GM12878 (cell line): Measurements from ENCODE around the gene COL23A1. TPM values are rescaled to one million over a fixed set of nuclear protein-coding genes. Genes with fewer than 3 reads are reported as not detected.

Source experiments
- ATAC-seq: fragments of 200-7000 bp; cut with Tn5 transposase; 3 replicates; pipeline ENCODE4 v1.9.1; 2020; ENCODE audit warnings: mild to moderate bottlenecking, moderate library complexity
- BruUV-seq: library from RNA; stranded (reverse); fragments of 400-500 nt; replicated peaks from 2 replicates; lab custom pipeline; 2021; lab: Mats Ljungman, UMichigan
- CTCF ChIA-PET: fragments of 300-600 bp; sonication (Branson Sonifier 250); formaldehyde crosslinking; extraction: SDS; loops from one replicate; lab custom pipeline; 2021; ENCODE audit warnings: inconsistent platforms; lab: Yijun Ruan, JAX
- POLR2A ChIA-PET: fragments of 350-600 bp; formaldehyde crosslinking; extraction: SDS; loops from one replicate; lab custom pipeline; 2021; ENCODE audit warnings: inconsistent platforms; lab: Charles Lee
- RAD21 ChIA-PET: fragments of 300-600 bp; sonication (Branson Sonifier 250); formaldehyde crosslinking; loops from one replicate; lab custom pipeline; 2023; ENCODE audit warnings: antibody characterized with exemption; ENCODE audit not compliant: unreplicated experiment; lab: Charles Lee
- SMC1A ChIA-PET: fragments of 300-600 bp; sonication (Branson Sonifier 250); formaldehyde crosslinking; loops from one replicate; lab custom pipeline; 2023; ENCODE audit not compliant: unreplicated experiment, uncharacterized antibody; lab: Charles Lee
- DNase-seq: peaks from one replicate; pipeline ENCODE4 v3.0.0-alpha.2; 2011; ENCODE audit warnings: low read depth, low spot score
- FAIRE-seq: peaks from 3 replicates; lab custom pipeline; 2011; peaks lifted over from hg19 to GRCh38; lab: Jason Lieb, UNC
- H2AFZ ChIP-seq: 2 replicates; pipeline ENCODE4 v1.6.0; 2011; ENCODE audit warnings: low read depth, low read length, control low read depth; ENCODE audit not compliant: control insufficient read depth
- H3K27ac ChIP-seq: 2 replicates; pipeline ENCODE4 v1.5.1; 2011; ENCODE audit warnings: control low read depth; ENCODE audit not compliant: control insufficient read depth, insufficient read depth
- H3K27me3 ChIP-seq, 2 experiments: replicated peaks in 1 of 2; 2 replicates each; pipeline versions ENCODE4 v1.6.0 to v1.6.1; 2011; ENCODE audit warnings: low read length in 1 of 2; ENCODE audit not compliant: control insufficient read depth in 2 of 2, insufficient read depth in 2 of 2
- H3K36me3 ChIP-seq, 2 experiments: 2 replicates each; pipeline ENCODE4 v1.5.1; 2011; ENCODE audit warnings: low read length in 1 of 2; ENCODE audit not compliant: control insufficient read depth in 2 of 2, insufficient read depth in 2 of 2
- H3K4me1 ChIP-seq: 2 replicates; pipeline ENCODE4 v1.6.1; 2011; ENCODE audit warnings: mild to moderate bottlenecking, low read length, moderate library complexity, mixed read lengths; ENCODE audit not compliant: control insufficient read depth, insufficient read depth
- H3K4me2 ChIP-seq: 2 replicates; pipeline ENCODE4 v1.6.0; 2011; ENCODE audit warnings: control low read depth; ENCODE audit not compliant: control insufficient read depth, insufficient read depth
- H3K4me3 ChIP-seq: fragments of 200-600 bp; sonication (generic); 2 replicates; pipeline ENCODE4 v1.5.1; 2016
- H3K79me2 ChIP-seq: 2 replicates; pipeline ENCODE4 v1.6.0; 2011; ENCODE audit warnings: low read length; ENCODE audit not compliant: control insufficient read depth, insufficient read depth
- H3K9ac ChIP-seq: 2 replicates; pipeline ENCODE4 v1.8.0; 2011; ENCODE audit warnings: low read length, control low read depth, mixed read lengths; ENCODE audit not compliant: control insufficient read depth, insufficient read depth
- H3K9me3 ChIP-seq: replicated peaks from 3 replicates; pipeline ENCODE4 v1.5.1; 2011; ENCODE audit warnings: mild to moderate bottlenecking, low read length; ENCODE audit not compliant: control insufficient read depth, insufficient read depth
- H4K20me1 ChIP-seq: 2 replicates; pipeline ENCODE4 v1.6.0; 2011; ENCODE audit not compliant: control insufficient read depth, insufficient read depth
- BRCA1 ChIP-seq: IDR thresholded peaks from 2 replicates; pipeline ENCODE4 v1.6.1; 2011; ENCODE audit warnings: low read depth, low read length, improper control_type of control experiment
- CHD1 ChIP-seq: IDR thresholded peaks from 2 replicates; pipeline ENCODE4 v1.6.1; 2012; ENCODE audit warnings: low read depth, low read length, improper control_type of control experiment
- IKZF2 ChIP-seq, 2 experiments: fragments of 450-650 bp; IDR thresholded peaks; 2 replicates each; pipeline ENCODE4 v1.6.1; 2017; ENCODE audit warnings: mild to moderate bottlenecking in 2 of 2, moderate library complexity in 2 of 2
- JUNB ChIP-seq: IDR thresholded peaks from 2 replicates; pipeline ENCODE4 v1.6.1; 2016; ENCODE audit warnings: antibody characterized with exemption, mild to moderate bottlenecking
- KLF5 ChIP-seq: fragments of 450-650 bp; IDR thresholded peaks from 2 replicates; pipeline ENCODE4 v1.6.1; 2014; ENCODE audit warnings: mild to moderate bottlenecking; ENCODE audit not compliant: partially characterized antibody
- LARP7 ChIP-seq: fragments of 450-650 bp; IDR thresholded peaks from 2 replicates; pipeline ENCODE4 v1.6.1; 2017; ENCODE audit warnings: mild to moderate bottlenecking
- MTA2 ChIP-seq: fragments of 450-650 bp; IDR thresholded peaks from 2 replicates; pipeline ENCODE4 v1.6.1; 2016; ENCODE audit warnings: low read depth, mild to moderate bottlenecking, moderate library complexity
- NR2C2 ChIP-seq: IDR thresholded peaks from 2 replicates; pipeline ENCODE4 v1.6.1; 2011; ENCODE audit warnings: borderline replicate concordance, low read depth; ENCODE audit not compliant: control insufficient read depth, insufficient read length
- PAX5 ChIP-seq: IDR thresholded peaks from 2 replicates; pipeline ENCODE4 v1.6.1; 2011; ENCODE audit warnings: low read depth, low read length, borderline replicate concordance
- PRDM15 ChIP-seq: fragments of 450-650 bp; formaldehyde crosslinking; IDR thresholded peaks from 2 replicates; pipeline ENCODE4 v1.4.0; 2020; ENCODE audit warnings: mild to moderate bottlenecking, moderate library complexity
- RCOR1 ChIP-seq: conservative IDR thresholded peaks from 2 replicates; pipeline ENCODE4 v1.6.1; 2012; ENCODE audit warnings: low read depth, low read length, improper control_type of control experiment
- SMC3 ChIP-seq: IDR thresholded peaks from 2 replicates; pipeline ENCODE4 v1.6.1; 2011; ENCODE audit warnings: low read length, improper control_type of control experiment, borderline replicate concordance
- TBL1XR1 ChIP-seq: IDR thresholded peaks from 2 replicates; pipeline ENCODE4 v1.6.1; 2012; ENCODE audit warnings: low read depth, low read length, improper control_type of control experiment
- TCF3 ChIP-seq: IDR thresholded peaks from 2 replicates; pipeline ENCODE4 v1.6.1; 2012; ENCODE audit warnings: low read depth, mild to moderate bottlenecking, low read length, borderline replicate concordance; ENCODE audit not compliant: insufficient read depth
- ZNF274 ChIP-seq: IDR thresholded peaks from one replicate; pipeline ENCODE4 v1.8.0; 2011; ENCODE audit not compliant: insufficient read length, insufficient read depth
- ZNF384 ChIP-seq: IDR thresholded peaks from 2 replicates; pipeline ENCODE4 v1.6.1; 2012; ENCODE audit warnings: low read depth, mild to moderate bottlenecking, low read length, improper control_type of control experiment, borderline replicate concordance
- ZNF687 ChIP-seq: fragments of 450-650 bp; IDR thresholded peaks from 2 replicates; pipeline ENCODE4 v1.6.1; 2017; ENCODE audit warnings: mild to moderate bottlenecking, moderate library complexity
- WGBS: methylation state at CpG from one replicate; pipeline ENCODE4 v1.1.6; 2016; ENCODE audit warnings: low lambda C conversion rate; ENCODE audit not compliant: insufficient replicate concordance, insufficient coverage; ENCODE audit errors: missing lambda C conversion rate; 5-methylcytosine and 5-hydroxymethylcytosine counted together
- in situ Hi-C: fragments of 300-500 bp; cut with MboI; formaldehyde crosslinking; loops from 9 replicates; pipeline ENCODE4 v1.14.3; 2018; ENCODE audit warnings: mixed read lengths
- intact Hi-C: fragments of 100-400 bp; cut with micrococcal nuclease; formaldehyde crosslinking; loops from one replicate; pipeline ENCODE4 v1.14.2; 2022; ENCODE audit not compliant: unreplicated experiment
- polyA plus RNA-seq, 11 experiments: library from polyadenylated mRNA; depleted of rRNA in 4 of 11; unstranded in 6 of 11; stranded (reverse) in 5 of 11; fragments of >200 nt; fragmentation: Nextera tagmentation in 4 of 11; fragmentation: Illumina TruSeq in 1 of 11; extraction: Ambion mirVana in 4 of 11; extraction: Trizol in 1 of 11; gene quantifications; 1 replicate in 1 of 11; 2 replicates in 10 of 11; pipeline versions ENCODE4 v1.2.1 to v1.2.3, GENCODE V29; 2011 to 2016; ENCODE audit warnings: inconsistent platforms in 2 of 11, missing spikeins in 2 of 11, low read depth in 1 of 11
- total RNA-seq, 4 experiments: library from RNA; depleted of rRNA in 3 of 4; stranded (reverse); fragments of >200 nt in 3 of 4; fragmentation: Illumina TruSeq in 1 of 4; extraction: Trizol in 1 of 4; gene quantifications; 2 replicates each; pipeline versions ENCODE4 v1.2.1 to v1.2.3, GENCODE V29; 2013 to 2021

The COL23A1 gene
- total and polyA plus RNA-seq, 10 of the 15 experiments (the other 5 are each of a cell fraction or from before 2014, with no cell fraction given) = 0.03 to 0.83 (median 0.09) TPM; not detected in 5

GRCh38 chr5:178382754-178383164 is 207.4 kb downstream of the COL23A1 start:
- Histone ChIP-seq H3K79me2 (no peaks in the 10 kb centered on the region), H3K9ac (no peak overlapping the region), H3K4me2 (no peak overlapping the region), H3K9me3 (no peaks in the 10 kb centered on the region), H3K4me1 (no peaks in the 10 kb centered on the region), H3K4me3 (no peak overlapping the region), H3K27me3 (no peaks in the 10 kb centered on the region; a peak in 2 of 4 replicates), H3K36me3 (no peaks in the 10 kb centered on the region), H2AFZ (no peak overlapping the region), H3K27ac (no peak overlapping the region), H4K20me1 (no peaks in the 10 kb centered on the region)
- in situ Hi-C loops (no loop called here), intact Hi-C loops (no loop called here)
- ATAC-seq (no peak), DNase-seq (no peak), FAIRE-seq (no peak)
- POLR2A ChIA-PET = no interaction called here
- RAD21 ChIA-PET = no interaction called here
- BruUV-seq = no TSS peak
- 50% methylated on average over 7 of the region's 8 CpGs for WGBS
- CTCF ChIA-PET = no interaction called here
- TF ChIP-seq ZNF274 (no peak), MTA2 (no peak), CHD1 (no peak), IKZF2 (IDR thresholded peaks at IDR 0.05) (no peak), SMC3 (no peak), BRCA1 (no peak), RCOR1 (no peak), PRDM15 (CRISPR knock-in tag) (no peak), LARP7 (no peak), ZNF687 (no peak), TBL1XR1 (no peak), NR2C2 (no peak), PAX5 (no peak), ZNF384 (no peak), KLF5 (no peak), TCF3 (no peak), JUNB (no peak)
- SMC1A ChIA-PET = no interaction called here
